IMR-90 (cell line): ENCODE measurements around the gene SESN3. TPM values are rescaled to one million over a fixed set of nuclear protein-coding genes. Genes with fewer than 3 reads are reported as not detected.

ENCODE experiments used
- ATAC-seq: fragments of 200-7000 bp; cut with Tn5 transposase; 2 replicates; pipeline ENCODE4 v1.9.1; 2020; ENCODE audit warnings: low read depth, mild to moderate bottlenecking, moderate library complexity
- BruUV-seq: library from RNA; stranded (reverse); fragments of 400-500 nt; replicated peaks from 2 replicates; lab custom pipeline; 2021; lab: Mats Ljungman, UMichigan
- CTCF ChIA-PET: fragments of 300-600 bp; formaldehyde crosslinking; extraction: SDS; loops from one replicate; lab custom pipeline; 2021; ENCODE audit warnings: antibody characterized with exemption; lab: Yijun Ruan, JAX
- POLR2A ChIA-PET: fragments of 300-600 bp; sonication (Branson Sonifier 250); formaldehyde crosslinking; loops from one replicate; lab custom pipeline; 2022; ENCODE audit warnings: antibody characterized with exemption; ENCODE audit not compliant: unreplicated experiment; lab: Charles Lee
- DNase-seq: peaks from one replicate; pipeline ENCODE4 v3.0.0; 2013
- H2AFZ ChIP-seq: replicated peaks from 2 replicates; pipeline ENCODE3; 2013; ENCODE audit warnings: low read length, mild to moderate bottlenecking; ENCODE audit not compliant: poor library complexity
- H2AK5ac ChIP-seq: 2 replicates; pipeline ENCODE4 v1.6.1; 2013; ENCODE audit warnings: low read depth, low read length, inconsistent platforms
- H2AK9ac ChIP-seq: replicated peaks from 2 replicates; pipeline ENCODE3; 2013; ENCODE audit warnings: mild to moderate bottlenecking, low read depth, low read length, moderate library complexity; ENCODE audit not compliant: poor library complexity
- H2BK120ac ChIP-seq: 2 replicates; pipeline ENCODE4 v1.6.1; 2013; ENCODE audit warnings: low read depth, low read length, inconsistent platforms
- H2BK15ac ChIP-seq: 3 replicates; pipeline ENCODE4 v1.6.1; 2013; ENCODE audit warnings: low read depth, low read length, inconsistent platforms
- H2BK20ac ChIP-seq: 2 replicates; pipeline ENCODE4 v1.6.1; 2013; ENCODE audit warnings: low read depth, mild to moderate bottlenecking, inconsistent platforms, low read length, moderate library complexity
- H2BK5ac ChIP-seq: 2 replicates; pipeline ENCODE4 v1.6.1; 2013; ENCODE audit warnings: mild to moderate bottlenecking, low read depth, low read length, inconsistent platforms; ENCODE audit not compliant: poor library complexity, severe bottlenecking
- H3K14ac ChIP-seq: replicated peaks from 2 replicates; pipeline ENCODE4 v1.6.1; 2013; ENCODE audit warnings: low read depth, low read length, inconsistent platforms
- H3K18ac ChIP-seq: 2 replicates; pipeline ENCODE4 v1.6.1; 2013; ENCODE audit warnings: low read depth, low read length, control low read depth
- H3K23ac ChIP-seq: 2 replicates; pipeline ENCODE4 v1.6.1; 2013; ENCODE audit warnings: low read depth, low read length, inconsistent platforms
- H3K27ac ChIP-seq: 2 replicates; pipeline ENCODE4 v1.5.1; 2013; ENCODE audit warnings: mild to moderate bottlenecking, control low read depth, low read length; ENCODE audit not compliant: insufficient read depth
- H3K27me3 ChIP-seq: 2 replicates; pipeline ENCODE4 v1.6.1; 2013; ENCODE audit warnings: low read length; ENCODE audit not compliant: control insufficient read depth, insufficient read depth
- H3K36me3 ChIP-seq: 2 replicates; pipeline ENCODE4 v1.6.1; 2013; ENCODE audit warnings: low read length, mixed read lengths; ENCODE audit not compliant: control insufficient read depth, insufficient read depth
- H3K4ac ChIP-seq: 2 replicates; pipeline ENCODE4 v1.6.1; 2013; ENCODE audit warnings: low read depth, low read length, inconsistent platforms
- H3K4me1 ChIP-seq: 2 replicates; pipeline ENCODE4 v1.6.1; 2013; ENCODE audit warnings: low read length, mixed read lengths; ENCODE audit not compliant: control insufficient read depth, insufficient read depth
- H3K4me2 ChIP-seq: 2 replicates; pipeline ENCODE4 v1.6.1; 2013; ENCODE audit warnings: low read depth, mild to moderate bottlenecking, control low read depth, low read length, moderate library complexity
- H3K4me3 ChIP-seq: 2 replicates; pipeline ENCODE4 v1.5.1; 2013; ENCODE audit warnings: low read depth, mild to moderate bottlenecking, control low read depth, low read length, moderate library complexity; ENCODE audit not compliant: insufficient read depth
- H3K56ac ChIP-seq: 2 replicates; pipeline ENCODE4 v1.6.1; 2013; ENCODE audit warnings: low read length, inconsistent platforms; ENCODE audit not compliant: insufficient read depth; ENCODE audit errors: extremely low read depth
- H3K79me1 ChIP-seq, 2 experiments: 2 replicates each; pipeline ENCODE4 v1.6.1; 2013; ENCODE audit warnings: low read length in 2 of 2, inconsistent platforms in 1 of 2, low read depth in 1 of 2
- H3K9ac ChIP-seq: 2 replicates; pipeline ENCODE4 v1.6.1; 2013; ENCODE audit warnings: low read depth, low read length, control low read depth
- H3K9me1 ChIP-seq: 2 replicates; pipeline ENCODE4 v1.6.1; 2013; ENCODE audit warnings: low read length, inconsistent platforms; ENCODE audit not compliant: insufficient read depth
- H3K9me3 ChIP-seq: 2 replicates; pipeline ENCODE4 v1.6.1; 2013; ENCODE audit warnings: low read length; ENCODE audit not compliant: control insufficient read depth, insufficient read depth
- H4K20me1 ChIP-seq: 2 replicates; pipeline ENCODE4 v1.6.1; 2013; ENCODE audit warnings: low read length, inconsistent platforms; ENCODE audit not compliant: insufficient read depth
- H4K5ac ChIP-seq: 2 replicates; pipeline ENCODE4 v1.6.1; 2013; ENCODE audit warnings: mild to moderate bottlenecking, low read depth, low read length, control low read depth
- H4K8ac ChIP-seq, 2 experiments: 2 replicates each; pipeline ENCODE4 v1.6.1; 2013; ENCODE audit warnings: low read depth in 2 of 2, low read length in 2 of 2, control low read depth in 1 of 2, inconsistent platforms in 1 of 2
- H4K91ac ChIP-seq: 2 replicates; pipeline ENCODE4 v1.6.1; 2013; ENCODE audit warnings: low read depth, low read length, inconsistent platforms; ENCODE audit not compliant: insufficient read depth
- NFE2L2 ChIP-seq: fragments of 150-350 bp; IDR thresholded peaks from 2 replicates; pipeline ENCODE4 v1.6.1; 2016; ENCODE audit warnings: low read depth, mild to moderate bottlenecking, low read length
- POLR2A ChIP-seq: IDR thresholded peaks from 2 replicates; pipeline ENCODE4 v1.6.1; 2012; ENCODE audit warnings: mild to moderate bottlenecking, low read depth, low read length
- RAD21 ChIP-seq: IDR thresholded peaks from 2 replicates; pipeline ENCODE4 v1.6.1; 2012; ENCODE audit warnings: low read length, improper control_type of control experiment
- RCOR1 ChIP-seq: IDR thresholded peaks from 2 replicates; pipeline ENCODE4 v1.6.1; 2012; ENCODE audit warnings: mild to moderate bottlenecking, low read length, improper control_type of control experiment; ENCODE audit not compliant: insufficient replicate concordance
- RFX5 ChIP-seq: IDR thresholded peaks from 2 replicates; pipeline ENCODE4 v1.8.0; 2012; ENCODE audit warnings: low read depth, mild to moderate bottlenecking, low read length, moderate library complexity
- SMC3 ChIP-seq: fragments of 150-350 bp; IDR thresholded peaks from 2 replicates; pipeline ENCODE4 v1.6.1; 2016; ENCODE audit warnings: low read depth, mild to moderate bottlenecking, antibody characterized with exemption, low read length, moderate library complexity
- WGBS, 2 experiments: methylation state at CpG; one replicate each; pipeline versions ENCODE4 v1.1.5 to v1.1.7; 2013; ENCODE audit warnings: missing lambda C conversion rate in 2 of 2; ENCODE audit not compliant: insufficient read length in 1 of 2; ENCODE audit errors: extremely low coverage in 2 of 2; 5-methylcytosine and 5-hydroxymethylcytosine counted together
- dilution Hi-C: fragments of 300-500 bp; cut with HindIII; formaldehyde crosslinking; loops from one replicate; pipeline ENCODE4 v1.14.3; 2018; ENCODE audit warnings: low sequenced_read_pairs; ENCODE audit not compliant: unreplicated experiment
- in situ Hi-C: fragments of 300-500 bp; cut with MboI; formaldehyde crosslinking; loops from 3 replicates; pipeline ENCODE4 v1.14.3; 2019; ENCODE audit warnings: low sequenced_read_pairs, inconsistent platforms, mixed read lengths
- intact Hi-C: fragments of 100-400 bp; cut with micrococcal nuclease; formaldehyde crosslinking; loops from 2 replicates; pipeline ENCODE4 v1.10.0; 2022
- polyA plus RNA-seq, 3 experiments: library from polyadenylated mRNA; depleted of rRNA; stranded (reverse); fragments of >200 nt; gene quantifications; 2 replicates each; pipeline ENCODE4 v1.2.3, GENCODE V29; 2012; ENCODE audit warnings: low replicate concordance in 1 of 3
- total RNA-seq: library from RNA; depleted of rRNA; stranded (reverse); fragments of >200 nt; gene quantifications from 2 replicates; pipeline ENCODE4 v1.2.3, GENCODE V29; 2012
- TF ChIP-seq, protein P1 (sequence below): fragments of 150-350 bp; IDR thresholded peaks from 2 replicates; pipeline ENCODE4 v1.6.1; 2017; ENCODE audit warnings: mild to moderate bottlenecking, antibody characterized with exemption, low read length, low read depth
- TF ChIP-seq, protein P2 (sequence below): fragments of 150-350 bp; IDR thresholded peaks from 2 replicates; pipeline ENCODE4 v1.6.1; 2016; ENCODE audit warnings: low read depth, mild to moderate bottlenecking, low read length, moderate library complexity, borderline replicate concordance

Gene SESN3
- total and polyA plus RNA-seq, 2 of the 4 experiments (the other 2 are of a cell fraction), result 2.0 to 7.7 TPM

DNA sequence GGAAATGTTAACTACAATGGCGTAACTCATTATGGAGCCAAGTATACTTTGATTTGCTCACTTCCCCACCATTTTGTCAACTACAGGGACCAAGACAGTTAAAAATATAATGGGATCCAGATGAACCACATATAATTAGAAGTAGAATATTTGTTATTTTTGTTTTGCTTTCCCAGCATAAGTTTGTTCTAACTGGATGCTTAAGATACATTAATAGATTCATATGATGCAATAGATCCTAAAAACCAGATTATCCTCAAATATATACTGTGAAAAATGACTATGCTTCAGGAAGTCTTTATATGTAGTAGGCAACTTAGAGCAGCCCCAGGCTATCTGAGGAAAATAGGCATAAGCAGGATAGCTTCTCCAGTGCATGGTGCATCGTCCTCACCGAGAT, 38.3 kb downstream of the SESN3 start:
- Histone ChIP-seq H2BK20ac (no peak overlapping the region), H3K4ac (no peak overlapping the region), H4K8ac (no peak overlapping the region), H3K27ac (no peak overlapping the region), H4K20me1 (no peaks in the 10 kb centered on the region), H3K9ac (no peak overlapping the region), H4K5ac (no peak overlapping the region), H3K18ac (no peak overlapping the region), H2BK120ac (no peak overlapping the region), H2AK9ac (no peak overlapping the region), H3K36me3 (0 out of 2 replicates have a peak, but pooled peaks cover 1% of the 10 kb centered on the region), H3K14ac (no peak overlapping the region), H3K9me1 (no peaks in the 10 kb centered on the region), H2AK5ac (no peak overlapping the region), H3K79me1 (no peaks in the 10 kb centered on the region), H3K27me3 (no peaks in the 10 kb centered on the region), H2AFZ (no peak overlapping the region), H4K91ac (no peak overlapping the region), H3K56ac (no peak overlapping the region), H3K4me3 (no peak overlapping the region), H2BK5ac (no peak overlapping the region), H3K9me3 (no peaks in the 10 kb centered on the region), H3K23ac (no peak overlapping the region), H3K4me1 (no peaks in the 10 kb centered on the region), H3K4me2 (no peak overlapping the region), H2BK15ac (no peak overlapping the region)
- ChIA-PET POLR2A (no interaction called here), CTCF (no interaction called here)
- DNase-seq, result no peak
- ATAC-seq, result no peak
- in situ Hi-C loops, result no loop called here
- dilution Hi-C loops, result no loop called here
- no CpG with 5 or more reads among the region's 3 CpGs for WGBS, 2 experiments
- intact Hi-C loops, result no loop called here
- TF ChIP-seq POLR2A (no peak), SMC3 (no peak), RCOR1 (no peak), RAD21 (no peak), NFE2L2 (no peak), RFX5 (no peak)
- TF ChIP-seq, protein P1, sequence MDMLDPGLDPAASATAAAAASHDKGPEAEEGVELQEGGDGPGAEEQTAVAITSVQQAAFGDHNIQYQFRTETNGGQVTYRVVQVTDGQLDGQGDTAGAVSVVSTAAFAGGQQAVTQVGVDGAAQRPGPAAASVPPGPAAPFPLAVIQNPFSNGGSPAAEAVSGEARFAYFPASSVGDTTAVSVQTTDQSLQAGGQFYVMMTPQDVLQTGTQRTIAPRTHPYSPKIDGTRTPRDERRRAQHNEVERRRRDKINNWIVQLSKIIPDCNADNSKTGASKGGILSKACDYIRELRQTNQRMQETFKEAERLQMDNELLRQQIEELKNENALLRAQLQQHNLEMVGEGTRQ, result no peak
- TF ChIP-seq, protein P2, sequence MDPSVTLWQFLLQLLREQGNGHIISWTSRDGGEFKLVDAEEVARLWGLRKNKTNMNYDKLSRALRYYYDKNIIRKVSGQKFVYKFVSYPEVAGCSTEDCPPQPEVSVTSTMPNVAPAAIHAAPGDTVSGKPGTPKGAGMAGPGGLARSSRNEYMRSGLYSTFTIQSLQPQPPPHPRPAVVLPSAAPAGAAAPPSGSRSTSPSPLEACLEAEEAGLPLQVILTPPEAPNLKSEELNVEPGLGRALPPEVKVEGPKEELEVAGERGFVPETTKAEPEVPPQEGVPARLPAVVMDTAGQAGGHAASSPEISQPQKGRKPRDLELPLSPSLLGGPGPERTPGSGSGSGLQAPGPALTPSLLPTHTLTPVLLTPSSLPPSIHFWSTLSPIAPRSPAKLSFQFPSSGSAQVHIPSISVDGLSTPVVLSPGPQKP, result no peak
- no TSS peak for BruUV-seq
